Memory B cell (primary cell): ENCODE data around the gene CD7.
A peak's percentile ranks its signal among the peaks of the same experiment; 100 is the strongest.

Source experiments
- ATAC-seq: fragments of 150-1000 bp; cut with Tn5 transposase; 2 replicates; pipeline ENCODE4 v1.10.0; 2021; ENCODE audit warnings: low read depth, mild to moderate bottlenecking, moderate library complexity
- DNase-seq, 2 donors: peaks; one replicate each; pipeline ENCODE4 v3.0.0; 2022; ENCODE audit warnings: low spot score in 2 of 2
- H3K27ac Mint-ChIP-seq: one replicate; pipeline ENCODE4 v1.8.0; 2022; ENCODE audit warnings: mild to moderate bottlenecking, moderate library complexity, mixed read lengths
- H3K27me3 Mint-ChIP-seq: one replicate; pipeline ENCODE4 v1.8.0; 2022; ENCODE audit warnings: mixed read lengths
- H3K36me3 Mint-ChIP-seq: one replicate; pipeline ENCODE4 v1.8.0; 2022; ENCODE audit warnings: mild to moderate bottlenecking, mixed read lengths
- H3K4me1 Mint-ChIP-seq: one replicate; pipeline ENCODE4 v1.8.0; 2022; ENCODE audit warnings: mixed read lengths
- H3K4me3 Mint-ChIP-seq: one replicate; pipeline ENCODE4 v1.8.0; 2022; ENCODE audit warnings: mild to moderate bottlenecking, moderate library complexity, mixed read lengths
- H3K9me3 Mint-ChIP-seq: one replicate; pipeline ENCODE4 v1.8.0; 2022; ENCODE audit warnings: mixed read lengths

The CD7 gene

DNA sequence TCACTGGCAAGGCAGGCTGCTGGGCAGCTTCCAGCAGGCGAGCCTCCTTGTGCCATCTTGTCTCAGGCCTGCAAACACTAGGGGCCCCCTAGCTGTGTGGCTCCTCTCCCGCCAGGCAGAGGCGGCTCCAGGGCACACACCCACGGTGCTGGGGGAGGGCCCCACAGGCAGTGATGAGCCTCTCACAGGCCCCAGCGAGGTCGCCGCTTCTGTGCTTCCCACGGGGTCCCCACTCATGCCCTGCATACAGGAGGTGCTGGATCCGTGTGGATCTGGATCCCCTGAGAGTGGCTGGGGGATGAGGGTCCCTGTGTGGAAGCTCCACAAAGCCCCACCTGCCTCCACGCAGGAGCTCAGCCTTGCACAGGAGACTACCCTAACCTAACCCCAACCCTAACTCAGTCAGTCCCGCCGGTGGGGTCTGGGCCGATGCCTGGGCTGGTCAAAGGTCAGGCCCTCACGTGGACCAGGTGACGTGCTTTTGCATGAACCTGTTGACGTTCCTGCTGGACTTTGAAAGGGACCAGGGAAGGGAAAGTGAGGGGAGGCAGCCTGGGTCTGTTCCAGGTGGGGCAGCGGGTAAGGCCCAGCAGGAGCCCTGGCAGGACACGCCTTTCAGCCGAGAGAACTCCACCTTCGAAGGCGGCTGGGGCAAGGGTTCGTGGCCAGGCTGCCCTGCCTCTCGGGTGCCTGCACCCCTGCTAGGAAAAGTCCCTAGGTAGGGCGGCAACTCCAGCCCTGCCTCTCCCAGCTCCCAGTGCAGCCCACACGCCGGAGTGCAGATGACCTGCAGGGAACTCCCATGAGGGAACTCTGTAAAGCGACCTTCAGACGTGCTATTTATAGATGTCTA lies 11.0 kb upstream of the CD7 start:
- DNase-seq (no peak), ATAC-seq (no peak)
- Mint-ChIP-seq H3K4me1 (peaks cover 10% of the 10 kb centered on the region), H3K36me3 (no peaks in the 10 kb centered on the region), H3K9me3 (no peaks in the 10 kb centered on the region), H3K4me3 (no peak overlapping the region), H3K27ac (no peak overlapping the region), H3K27me3 (peaks cover 32% of the 10 kb centered on the region)

DNA sequence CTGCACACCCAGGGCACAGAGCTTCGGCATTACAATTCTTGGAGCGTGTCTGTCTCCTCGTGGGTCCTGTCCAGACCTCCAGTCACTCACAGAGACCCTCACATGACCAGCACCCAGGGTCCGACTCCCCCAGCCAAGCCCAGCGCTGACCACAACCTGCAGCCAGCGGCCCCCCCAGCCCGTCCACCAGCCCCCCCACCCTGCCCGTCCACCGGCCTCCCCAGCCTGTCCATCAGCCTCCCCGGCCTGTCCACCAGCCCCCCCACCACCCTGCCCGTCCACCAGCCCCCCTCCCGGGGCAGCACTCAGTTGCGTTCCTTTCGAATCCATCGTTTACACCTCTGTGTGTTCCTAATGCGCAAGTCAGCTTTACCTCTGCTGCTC lies 10.3 kb upstream of the CD7 start:
- DNase-seq (no peak), ATAC-seq (no peak)
- Mint-ChIP-seq H3K9me3 (no peaks in the 10 kb centered on the region), H3K4me3 (no peak overlapping the region), H3K4me1 (peaks cover 7% of the 10 kb centered on the region), H3K27me3 (peaks cover 34% of the 10 kb centered on the region), H3K36me3 (no peaks in the 10 kb centered on the region), H3K27ac (no peak overlapping the region)

DNA sequence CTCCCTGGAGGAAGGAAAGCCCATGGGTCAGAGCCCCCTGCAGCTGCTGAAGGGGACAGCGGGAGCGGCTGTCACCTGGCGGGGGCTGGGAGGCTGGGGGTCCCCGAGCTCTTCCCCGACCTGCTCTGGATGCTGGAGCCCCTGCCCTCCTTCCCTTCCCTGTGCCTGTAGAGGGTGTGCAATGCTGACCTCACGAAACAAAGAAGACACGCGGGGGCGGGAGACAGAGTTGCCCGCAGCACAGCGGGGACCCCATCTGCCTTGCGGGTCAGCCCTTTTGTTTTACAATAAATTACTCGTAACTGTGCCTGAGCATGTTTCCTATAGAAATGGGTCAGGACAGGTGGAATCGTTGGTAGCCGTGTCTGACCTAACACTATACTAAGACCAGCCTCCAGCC lies 9.9 kb upstream of the CD7 start:
- no peak overlapping the region for H3K27ac Mint-ChIP-seq
- no peak overlapping the region for H3K4me3 Mint-ChIP-seq
- no peaks in the 10 kb centered on the region for H3K36me3 Mint-ChIP-seq

GRCh38 chr17:82325286-82326180 lies 8.1 kb upstream of the CD7 start:
- no peak for ATAC-seq
- Mint-ChIP-seq H3K9me3 (no peaks in the 10 kb centered on the region), H3K27me3 (peaks cover 26% of the 10 kb centered on the region), H3K36me3 (no peaks in the 10 kb centered on the region), H3K27ac (no peak overlapping the region), H3K4me1 (peaks cover 7% of the 10 kb centered on the region), H3K4me3 (no peak overlapping the region)
- DNase-seq: no peak

More for the DNA sequence above, 9.9 kb upstream of the CD7 start:
- H3K27me3 Mint-ChIP-seq: peaks cover 32% of the 10 kb centered on the region
- ATAC-seq: no peak
- DNase-seq: no peak
- no peaks in the 10 kb centered on the region for H3K9me3 Mint-ChIP-seq
- H3K4me1 Mint-ChIP-seq: peaks cover 4% of the 10 kb centered on the region

DNA sequence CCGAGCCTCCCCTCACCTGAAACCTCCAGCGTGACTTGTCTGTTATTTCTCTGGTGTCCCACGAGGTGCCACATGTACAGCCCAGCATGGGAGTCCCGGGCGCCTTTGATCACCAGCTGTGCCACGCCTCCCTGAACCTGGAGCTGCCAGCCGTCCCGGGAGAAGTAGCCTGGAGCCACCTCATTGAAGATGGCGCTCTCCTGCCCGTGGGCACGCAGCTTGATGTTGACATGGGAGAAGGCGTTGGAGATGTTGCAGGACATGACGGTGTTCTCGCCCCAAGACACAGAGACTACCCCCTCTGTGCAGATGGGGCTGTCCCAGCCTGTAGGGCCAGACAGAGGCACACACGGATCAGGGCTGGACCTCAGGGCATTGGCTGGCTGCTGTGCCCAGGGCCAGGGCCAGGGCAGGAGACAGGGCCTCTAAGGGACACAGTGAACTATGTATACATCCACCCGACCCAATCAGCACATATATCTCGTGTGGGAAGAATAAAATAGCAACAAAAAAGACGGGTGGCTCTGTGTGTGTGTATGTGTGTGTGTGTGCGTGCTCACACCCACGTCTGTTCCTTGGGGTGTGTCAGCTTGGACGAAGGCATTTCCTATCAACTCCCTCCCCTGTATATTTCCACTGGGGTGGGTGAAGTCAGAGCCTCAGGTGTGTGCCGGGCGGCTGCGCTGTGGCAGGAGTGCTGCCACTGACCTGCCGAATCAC lies 7.3 kb upstream of the CD7 start:
- Mint-ChIP-seq H3K9me3 (no peaks in the 10 kb centered on the region), H3K27ac (no peak overlapping the region), H3K36me3 (no peaks in the 10 kb centered on the region), H3K4me3 (no peak overlapping the region), H3K4me1 (peaks cover 7% of the 10 kb centered on the region), H3K27me3 (peaks cover 25% of the 10 kb centered on the region)
- no peak for DNase-seq
- ATAC-seq: no peak

DNA sequence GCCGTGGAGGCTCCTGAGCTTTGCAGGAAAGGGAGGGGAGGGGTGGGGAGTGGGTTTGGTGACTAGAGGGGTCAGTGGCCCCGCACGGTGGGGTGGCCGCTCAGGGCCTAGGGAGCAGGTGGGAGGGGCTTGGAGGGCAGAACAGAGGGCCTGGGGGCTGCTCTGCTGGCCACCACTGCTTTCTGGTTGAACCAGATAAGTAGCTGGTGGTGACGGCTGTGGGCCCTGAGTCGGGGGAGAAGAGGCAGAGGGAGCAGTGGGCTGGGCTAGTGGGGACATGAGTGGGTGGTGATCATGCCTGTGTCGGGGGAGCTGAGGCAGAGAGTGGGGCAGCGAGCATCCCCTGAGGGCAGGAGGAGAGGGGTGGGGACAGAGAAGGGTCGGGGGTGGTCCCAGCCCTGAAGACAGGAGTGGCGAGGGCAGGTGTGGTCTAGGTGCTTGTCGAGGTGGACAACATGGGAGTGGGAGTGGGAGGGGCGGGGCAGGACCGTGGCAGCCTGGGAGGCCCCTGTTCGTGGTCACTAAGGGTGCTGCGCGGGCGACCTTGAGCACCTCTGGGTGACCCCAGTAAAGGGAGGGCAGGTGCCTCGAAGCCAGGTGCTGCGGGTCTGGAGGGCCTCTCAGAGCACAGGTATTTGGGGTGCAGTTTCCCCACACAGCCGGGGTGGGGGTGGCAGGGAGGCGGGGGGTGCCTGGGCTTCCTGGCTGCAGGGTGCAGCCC lies 6.3 kb upstream of the CD7 start:
- no peak for ATAC-seq
- Mint-ChIP-seq H3K27me3 (peaks cover 22% of the 10 kb centered on the region), H3K27ac (no peak overlapping the region)

GRCh38 chr17:82322526-82323453 lies 5.4 kb upstream of the CD7 start:
- H3K36me3 Mint-ChIP-seq: no peaks in the 10 kb centered on the region
- ATAC-seq: no peak
- no peaks in the 10 kb centered on the region for H3K9me3 Mint-ChIP-seq
- H3K27me3 Mint-ChIP-seq: peaks cover 20% of the 10 kb centered on the region
- no peak overlapping the region for H3K27ac Mint-ChIP-seq
- no peak for DNase-seq
- peaks cover 7% of the 10 kb centered on the region for H3K4me1 Mint-ChIP-seq
- H3K4me3 Mint-ChIP-seq: no peak overlapping the region

More for the DNA sequence above, 6.3 kb upstream of the CD7 start:
- H3K4me1 Mint-ChIP-seq: peaks cover 7% of the 10 kb centered on the region
- H3K4me3 Mint-ChIP-seq: no peak overlapping the region
- no peak for DNase-seq
- no peaks in the 10 kb centered on the region for H3K9me3 Mint-ChIP-seq
- H3K36me3 Mint-ChIP-seq: no peaks in the 10 kb centered on the region

- DNase-seq: no peak
- H3K4me3 Mint-ChIP-seq: peak overlapping the region; percentile 8
- no peak overlapping the region for H3K27ac Mint-ChIP-seq
These were observed 4.6 kb upstream of the CD7 start for GRCh38 chr17:82321947-82322466.

GRCh38 chr17:82320956-82321927 lies 3.8 kb upstream of the CD7 start:
- DNase-seq (peak; percentile 75 to 82), ATAC-seq (peak; percentile 78)
- Mint-ChIP-seq H3K9me3 (no peaks in the 10 kb centered on the region), H3K27ac (peak overlapping the region; percentile 75), H3K27me3 (peaks cover 13% of the 10 kb centered on the region), H3K4me3 (peak overlapping the region; percentile 72), H3K36me3 (no peaks in the 10 kb centered on the region), H3K4me1 (peaks cover 7% of the 10 kb centered on the region)

More at GRCh38 chr17:82321947-82322466, 4.6 kb upstream of the CD7 start:
- ATAC-seq: no peak
- Mint-ChIP-seq H3K4me1 (peaks cover 7% of the 10 kb centered on the region), H3K36me3 (no peaks in the 10 kb centered on the region), H3K9me3 (no peaks in the 10 kb centered on the region), H3K27me3 (peaks cover 15% of the 10 kb centered on the region)

GRCh38 chr17:82320140-82320840 lies 2.9 kb upstream of the CD7 start:
- DNase-seq: no peak
- no peak overlapping the region for H3K27ac Mint-ChIP-seq
- H3K27me3 Mint-ChIP-seq: peaks cover 20% of the 10 kb centered on the region
- H3K4me1 Mint-ChIP-seq: peaks cover 14% of the 10 kb centered on the region
- H3K9me3 Mint-ChIP-seq: no peaks in the 10 kb centered on the region
- no peak for ATAC-seq
- H3K4me3 Mint-ChIP-seq: peak overlapping the region; percentile 29
- H3K36me3 Mint-ChIP-seq: no peaks in the 10 kb centered on the region

DNA sequence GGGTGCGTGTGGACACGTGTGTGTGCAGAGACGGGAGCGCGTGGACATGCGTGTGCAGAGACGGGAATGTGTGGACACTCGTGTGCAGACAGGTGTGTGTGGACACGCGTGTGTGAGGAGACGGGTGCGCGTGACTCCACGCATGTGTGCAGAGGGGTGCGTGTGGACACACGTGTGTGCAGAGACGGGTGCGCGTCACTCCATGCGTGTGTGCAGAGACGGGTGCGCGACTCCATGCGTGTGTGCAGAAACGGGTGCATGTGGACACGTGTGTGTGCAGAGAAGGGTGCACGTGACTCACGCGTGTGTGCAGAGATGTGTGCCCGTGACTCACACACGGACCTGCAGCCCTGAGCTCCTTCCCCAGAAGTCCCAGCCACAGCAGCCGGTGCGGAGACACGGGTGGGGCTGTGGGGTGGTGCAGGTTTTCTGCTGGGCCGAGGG lies 2.2 kb upstream of the CD7 start:
- no peaks in the 10 kb centered on the region for H3K9me3 Mint-ChIP-seq
- ATAC-seq (no peak), DNase-seq (no peak)
- peaks cover 14% of the 10 kb centered on the region for H3K4me1 Mint-ChIP-seq
- H3K27ac Mint-ChIP-seq: no peak overlapping the region
- no peaks in the 10 kb centered on the region for H3K36me3 Mint-ChIP-seq
- H3K4me3 Mint-ChIP-seq: no peak overlapping the region
- H3K27me3 Mint-ChIP-seq: peaks cover 18% of the 10 kb centered on the region
